GM12878 (cell line): ENCODE measurements around the gene CHAD. TPM values are rescaled to one million over a fixed set of nuclear protein-coding genes. Genes with fewer than 3 reads are reported as not detected.

Experiments
- ATAC-seq: fragments of 200-7000 bp; cut with Tn5 transposase; 3 replicates; pipeline ENCODE4 v1.9.1; 2020; ENCODE audit warnings: mild to moderate bottlenecking, moderate library complexity
- BruUV-seq: library from RNA; stranded (reverse); fragments of 400-500 nt; replicated peaks from 2 replicates; lab custom pipeline; 2021; lab: Mats Ljungman, UMichigan
- CTCF ChIA-PET: fragments of 300-600 bp; sonication (Branson Sonifier 250); formaldehyde crosslinking; extraction: SDS; loops from one replicate; lab custom pipeline; 2021; ENCODE audit warnings: inconsistent platforms; lab: Yijun Ruan, JAX
- POLR2A ChIA-PET: fragments of 350-600 bp; formaldehyde crosslinking; extraction: SDS; loops from one replicate; lab custom pipeline; 2021; ENCODE audit warnings: inconsistent platforms; lab: Charles Lee
- RAD21 ChIA-PET: fragments of 300-600 bp; sonication (Branson Sonifier 250); formaldehyde crosslinking; loops from one replicate; lab custom pipeline; 2023; ENCODE audit warnings: antibody characterized with exemption; ENCODE audit not compliant: unreplicated experiment; lab: Charles Lee
- SMC1A ChIA-PET: fragments of 300-600 bp; sonication (Branson Sonifier 250); formaldehyde crosslinking; loops from one replicate; lab custom pipeline; 2023; ENCODE audit not compliant: unreplicated experiment, uncharacterized antibody; lab: Charles Lee
- DNase-seq: peaks from one replicate; pipeline ENCODE4 v3.0.0-alpha.2; 2011; ENCODE audit warnings: low read depth, low spot score
- FAIRE-seq: peaks from 3 replicates; lab custom pipeline; 2011; peaks lifted over from hg19 to GRCh38; lab: Jason Lieb, UNC
- H2AFZ ChIP-seq: 2 replicates; pipeline ENCODE4 v1.6.0; 2011; ENCODE audit warnings: low read depth, low read length, control low read depth; ENCODE audit not compliant: control insufficient read depth
- H3K27ac ChIP-seq: 2 replicates; pipeline ENCODE4 v1.5.1; 2011; ENCODE audit warnings: control low read depth; ENCODE audit not compliant: control insufficient read depth, insufficient read depth
- H3K27me3 ChIP-seq, 2 experiments: replicated peaks in 1 of 2; 2 replicates each; pipeline versions ENCODE4 v1.6.0 to v1.6.1; 2011; ENCODE audit warnings: low read length in 1 of 2; ENCODE audit not compliant: control insufficient read depth in 2 of 2, insufficient read depth in 2 of 2
- H3K36me3 ChIP-seq, 2 experiments: 2 replicates each; pipeline ENCODE4 v1.5.1; 2011; ENCODE audit warnings: low read length in 1 of 2; ENCODE audit not compliant: control insufficient read depth in 2 of 2, insufficient read depth in 2 of 2
- H3K4me1 ChIP-seq: 2 replicates; pipeline ENCODE4 v1.6.1; 2011; ENCODE audit warnings: mild to moderate bottlenecking, low read length, moderate library complexity, mixed read lengths; ENCODE audit not compliant: control insufficient read depth, insufficient read depth
- H3K4me2 ChIP-seq: 2 replicates; pipeline ENCODE4 v1.6.0; 2011; ENCODE audit warnings: control low read depth; ENCODE audit not compliant: control insufficient read depth, insufficient read depth
- H3K4me3 ChIP-seq: fragments of 200-600 bp; sonication (generic); 2 replicates; pipeline ENCODE4 v1.5.1; 2016
- H3K79me2 ChIP-seq: 2 replicates; pipeline ENCODE4 v1.6.0; 2011; ENCODE audit warnings: low read length; ENCODE audit not compliant: control insufficient read depth, insufficient read depth
- H3K9ac ChIP-seq: 2 replicates; pipeline ENCODE4 v1.8.0; 2011; ENCODE audit warnings: low read length, control low read depth, mixed read lengths; ENCODE audit not compliant: control insufficient read depth, insufficient read depth
- H3K9me3 ChIP-seq: replicated peaks from 3 replicates; pipeline ENCODE4 v1.5.1; 2011; ENCODE audit warnings: mild to moderate bottlenecking, low read length; ENCODE audit not compliant: control insufficient read depth, insufficient read depth
- H4K20me1 ChIP-seq: 2 replicates; pipeline ENCODE4 v1.6.0; 2011; ENCODE audit not compliant: control insufficient read depth, insufficient read depth
- ASH2L ChIP-seq: fragments of 300-600, 200-600 bp; sonication (generic); IDR thresholded peaks from 2 replicates; pipeline ENCODE4 v1.6.1; 2017; ENCODE audit warnings: low read depth, mild to moderate bottlenecking, borderline replicate concordance
- CHD1 ChIP-seq: IDR thresholded peaks from 2 replicates; pipeline ENCODE4 v1.6.1; 2012; ENCODE audit warnings: low read depth, low read length, improper control_type of control experiment
- CHD4 ChIP-seq: fragments of 200-600 bp; sonication (generic); IDR thresholded peaks from 2 replicates; pipeline ENCODE4 v1.6.1; 2016; ENCODE audit warnings: mild to moderate bottlenecking
- EGR1 ChIP-seq, 2 experiments: IDR thresholded peaks; 1 replicate in 1 of 2; 2 replicates in 1 of 2; pipeline ENCODE4 v1.6.1; 2011 to 2012; ENCODE audit warnings: low read depth in 2 of 2, low read length in 2 of 2, borderline replicate concordance in 1 of 2, mild to moderate bottlenecking in 1 of 2, moderate library complexity in 1 of 2
- EZH2 ChIP-seq: IDR thresholded peaks from 2 replicates; pipeline ENCODE4 v1.6.1; 2012; ENCODE audit warnings: low read depth, mild to moderate bottlenecking, control low read depth, inconsistent platforms, low read length, borderline replicate concordance; ENCODE audit not compliant: control insufficient read depth
- MXI1 ChIP-seq: fragments of 150-350 bp; IDR thresholded peaks from 2 replicates; pipeline ENCODE4 v1.6.1; 2011; ENCODE audit warnings: low read depth, mild to moderate bottlenecking, inconsistent platforms, low read length, improper control_type of control experiment
- NFYB ChIP-seq: IDR thresholded peaks from 2 replicates; pipeline ENCODE4 v1.6.1; 2011; ENCODE audit warnings: low read depth, mild to moderate bottlenecking, low read length, improper control_type of control experiment, moderate library complexity; ENCODE audit not compliant: insufficient read depth
- SIN3A ChIP-seq: IDR thresholded peaks from 2 replicates; pipeline ENCODE4 v1.6.1; 2012; ENCODE audit warnings: low read depth, low read length, improper control_type of control experiment
- SMAD5 ChIP-seq: IDR thresholded peaks from 2 replicates; pipeline ENCODE4 v1.6.1; 2016; ENCODE audit warnings: antibody characterized with exemption, low read depth
- STAT1 ChIP-seq: fragments of 450-650 bp; conservative IDR thresholded peaks from 2 replicates; pipeline ENCODE4 v1.6.1; 2014; ENCODE audit warnings: antibody characterized with exemption, mild to moderate bottlenecking
- TCF12 ChIP-seq: IDR thresholded peaks from 2 replicates; pipeline ENCODE4 v1.6.1; 2011; ENCODE audit warnings: low read depth, mild to moderate bottlenecking, low read length
- WGBS: methylation state at CpG from one replicate; pipeline ENCODE4 v1.1.6; 2016; ENCODE audit warnings: low lambda C conversion rate; ENCODE audit not compliant: insufficient replicate concordance, insufficient coverage; ENCODE audit errors: missing lambda C conversion rate; 5-methylcytosine and 5-hydroxymethylcytosine counted together
- in situ Hi-C: fragments of 300-500 bp; cut with MboI; formaldehyde crosslinking; loops from 9 replicates; pipeline ENCODE4 v1.14.3; 2018; ENCODE audit warnings: mixed read lengths
- intact Hi-C: fragments of 100-400 bp; cut with micrococcal nuclease; formaldehyde crosslinking; loops from one replicate; pipeline ENCODE4 v1.14.2; 2022; ENCODE audit not compliant: unreplicated experiment
- polyA plus RNA-seq, 11 experiments: library from polyadenylated mRNA; depleted of rRNA in 4 of 11; unstranded in 6 of 11; stranded (reverse) in 5 of 11; fragments of >200 nt; fragmentation: Nextera tagmentation in 4 of 11; fragmentation: Illumina TruSeq in 1 of 11; extraction: Ambion mirVana in 4 of 11; extraction: Trizol in 1 of 11; gene quantifications; 1 replicate in 1 of 11; 2 replicates in 10 of 11; pipeline versions ENCODE4 v1.2.1 to v1.2.3, GENCODE V29; 2011 to 2016; ENCODE audit warnings: inconsistent platforms in 2 of 11, missing spikeins in 2 of 11, low read depth in 1 of 11
- total RNA-seq, 4 experiments: library from RNA; depleted of rRNA in 3 of 4; stranded (reverse); fragments of >200 nt in 3 of 4; fragmentation: Illumina TruSeq in 1 of 4; extraction: Trizol in 1 of 4; gene quantifications; 2 replicates each; pipeline versions ENCODE4 v1.2.1 to v1.2.3, GENCODE V29; 2013 to 2021
- TF ChIP-seq, protein P1 (sequence below): fragments of 150-350 bp; IDR thresholded peaks from 2 replicates; pipeline ENCODE4 v1.6.1; 2016; ENCODE audit warnings: low read depth, low read length
- TF ChIP-seq, protein P2 (sequence below): IDR thresholded peaks from 2 replicates; pipeline ENCODE4 v1.6.1; 2011; ENCODE audit warnings: mild to moderate bottlenecking, low read depth, low read length, moderate library complexity; ENCODE audit not compliant: insufficient replicate concordance
- TF ChIP-seq, protein P3 (sequence below): IDR thresholded peaks from 2 replicates; pipeline ENCODE4 v1.6.1; 2012; ENCODE audit warnings: low read depth, low read length, improper control_type of control experiment
- TF ChIP-seq, protein P4 (sequence below): fragments of 450-650 bp; IDR thresholded peaks from 2 replicates; pipeline ENCODE4 v1.6.1; 2017; ENCODE audit warnings: low read depth, mild to moderate bottlenecking, moderate library complexity

Gene CHAD
- total and polyA plus RNA-seq, 10 of the 15 experiments (the other 5 are each of a cell fraction or from before 2014, with no cell fraction given) = 0.06 TPM; not detected in 9

DNA sequence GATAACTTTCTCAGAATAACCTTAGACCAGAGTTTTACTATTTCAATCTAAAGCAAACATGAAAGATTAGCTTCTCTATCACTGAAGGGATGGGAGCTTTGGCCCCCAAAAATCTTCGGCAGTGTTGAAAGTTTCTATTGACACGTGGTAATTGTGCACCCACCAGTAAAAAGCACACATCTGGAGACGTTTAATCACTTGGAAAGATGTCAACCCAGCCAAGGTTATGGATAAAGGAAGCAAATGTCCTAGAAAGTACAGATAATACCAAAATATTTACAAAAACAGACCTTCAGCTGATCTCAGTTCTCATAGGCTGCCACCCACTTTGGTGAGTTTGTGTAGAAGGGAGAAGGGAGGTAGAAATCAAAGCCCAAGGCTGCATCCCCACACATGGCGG, 44.8 kb upstream of the CHAD start (continued):
- TF ChIP-seq, protein P1, sequence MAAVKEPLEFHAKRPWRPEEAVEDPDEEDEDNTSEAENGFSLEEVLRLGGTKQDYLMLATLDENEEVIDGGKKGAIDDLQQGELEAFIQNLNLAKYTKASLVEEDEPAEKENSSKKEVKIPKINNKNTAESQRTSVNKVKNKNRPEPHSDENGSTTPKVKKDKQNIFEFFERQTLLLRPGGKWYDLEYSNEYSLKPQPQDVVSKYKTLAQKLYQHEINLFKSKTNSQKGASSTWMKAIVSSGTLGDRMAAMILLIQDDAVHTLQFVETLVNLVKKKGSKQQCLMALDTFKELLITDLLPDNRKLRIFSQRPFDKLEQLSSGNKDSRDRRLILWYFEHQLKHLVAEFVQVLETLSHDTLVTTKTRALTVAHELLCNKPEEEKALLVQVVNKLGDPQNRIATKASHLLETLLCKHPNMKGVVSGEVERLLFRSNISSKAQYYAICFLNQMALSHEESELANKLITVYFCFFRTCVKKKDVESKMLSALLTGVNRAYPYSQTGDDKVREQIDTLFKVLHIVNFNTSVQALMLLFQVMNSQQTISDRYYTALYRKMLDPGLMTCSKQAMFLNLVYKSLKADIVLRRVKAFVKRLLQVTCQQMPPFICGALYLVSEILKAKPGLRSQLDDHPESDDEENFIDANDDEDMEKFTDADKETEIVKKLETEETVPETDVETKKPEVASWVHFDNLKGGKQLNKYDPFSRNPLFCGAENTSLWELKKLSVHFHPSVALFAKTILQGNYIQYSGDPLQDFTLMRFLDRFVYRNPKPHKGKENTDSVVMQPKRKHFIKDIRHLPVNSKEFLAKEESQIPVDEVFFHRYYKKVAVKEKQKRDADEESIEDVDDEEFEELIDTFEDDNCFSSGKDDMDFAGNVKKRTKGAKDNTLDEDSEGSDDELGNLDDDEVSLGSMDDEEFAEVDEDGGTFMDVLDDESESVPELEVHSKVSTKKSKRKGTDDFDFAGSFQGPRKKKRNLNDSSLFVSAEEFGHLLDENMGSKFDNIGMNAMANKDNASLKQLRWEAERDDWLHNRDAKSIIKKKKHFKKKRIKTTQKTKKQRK = no peak
- TF ChIP-seq, protein P2, sequence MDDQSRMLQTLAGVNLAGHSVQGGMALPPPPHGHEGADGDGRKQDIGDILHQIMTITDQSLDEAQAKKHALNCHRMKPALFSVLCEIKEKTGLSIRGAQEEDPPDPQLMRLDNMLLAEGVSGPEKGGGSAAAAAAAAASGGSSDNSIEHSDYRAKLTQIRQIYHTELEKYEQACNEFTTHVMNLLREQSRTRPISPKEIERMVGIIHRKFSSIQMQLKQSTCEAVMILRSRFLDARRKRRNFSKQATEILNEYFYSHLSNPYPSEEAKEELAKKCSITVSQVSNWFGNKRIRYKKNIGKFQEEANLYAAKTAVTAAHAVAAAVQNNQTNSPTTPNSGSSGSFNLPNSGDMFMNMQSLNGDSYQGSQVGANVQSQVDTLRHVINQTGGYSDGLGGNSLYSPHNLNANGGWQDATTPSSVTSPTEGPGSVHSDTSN = no peak
- TF ChIP-seq STAT1 = no peak

DNA sequence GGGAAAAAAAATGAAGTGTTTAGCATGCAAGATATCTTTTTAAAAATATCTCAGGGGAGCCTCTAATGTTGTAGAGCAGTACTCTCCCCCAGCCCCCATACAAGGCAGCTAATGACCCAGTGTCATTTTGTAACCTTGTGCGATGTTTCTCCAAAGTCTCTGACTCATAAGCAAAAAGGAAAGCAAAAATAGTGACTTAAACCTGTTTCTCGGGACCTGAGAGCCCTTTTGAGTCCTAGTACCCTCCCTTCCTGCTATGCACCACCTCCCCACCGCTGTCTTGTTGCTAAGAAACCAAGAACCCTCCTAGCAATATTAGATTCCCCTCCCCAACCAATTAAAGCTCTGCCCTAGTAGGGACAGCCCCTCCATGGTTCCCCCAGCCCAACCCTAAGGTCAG, 42.4 kb upstream of the CHAD start:
- ChIA-PET POLR2A (no interaction called here), SMC1A (interaction anchor here (0.6 to 1.4 kb wide), 3 partner anchors 28 to 32 kb away, joined by 3 to 5 read pairs (median 4); no protein-coding TSS in a partner anchor), CTCF (interaction anchor here (0.9 to 5.2 kb wide), 7 partner anchors 10 to 342 kb away, joined by 3 to 25 read pairs (median 3); partner anchors contain the start of genes RSAD1 and SPATA20), RAD21 (interaction anchor here (0.7 to 1.7 kb wide), 5 partner anchors 28 to 362 kb away, joined by 3 to 4 read pairs (median 3); no protein-coding TSS in a partner anchor)
- Histone ChIP-seq H3K79me2 (peaks cover 3% of the 10 kb centered on the region; the same call in 1 of the 2 replicates), H3K4me3 (peak overlapping the region; percentile 57), H3K9me3 (no peaks in the 10 kb centered on the region), H4K20me1 (no peaks in the 10 kb centered on the region), H2AFZ (peak overlapping the region; percentile 45), H3K9ac (peak overlapping the region; percentile 32), H3K4me2 (peak overlapping the region; percentile 79), H3K36me3 (no peaks in the 10 kb centered on the region), H3K27me3 (no peaks in the 10 kb centered on the region), H3K4me1 (peaks cover 23% of the 10 kb centered on the region), H3K27ac (peak overlapping the region; percentile 75)
- peak; percentile 98 for FAIRE-seq
- intact Hi-C loops = no loop called here
- ATAC-seq = peak; percentile 88
- peak; percentile 83 for DNase-seq
- BruUV-seq = no TSS peak
- WGBS = 3% methylated on average over 3 of the region's 3 CpGs
- in situ Hi-C loops = no loop called here
- no peak for TF ChIP-seq EGR1 (IDR thresholded peaks at IDR 0.05; ENCODE audit: borderline replicate concordance in 1 of 2, low read depth in 2 of 2, low read length in 2 of 2)
- TF ChIP-seq CHD4 = no peak
- TF ChIP-seq CHD1 = no peak
- TF ChIP-seq EZH2 = no peak
- no peak for TF ChIP-seq MXI1
- no peak for TF ChIP-seq NFYB
- no peak for TF ChIP-seq TCF12
- TF ChIP-seq SIN3A = no peak
- TF ChIP-seq ASH2L = no peak
- TF ChIP-seq, protein P3, sequence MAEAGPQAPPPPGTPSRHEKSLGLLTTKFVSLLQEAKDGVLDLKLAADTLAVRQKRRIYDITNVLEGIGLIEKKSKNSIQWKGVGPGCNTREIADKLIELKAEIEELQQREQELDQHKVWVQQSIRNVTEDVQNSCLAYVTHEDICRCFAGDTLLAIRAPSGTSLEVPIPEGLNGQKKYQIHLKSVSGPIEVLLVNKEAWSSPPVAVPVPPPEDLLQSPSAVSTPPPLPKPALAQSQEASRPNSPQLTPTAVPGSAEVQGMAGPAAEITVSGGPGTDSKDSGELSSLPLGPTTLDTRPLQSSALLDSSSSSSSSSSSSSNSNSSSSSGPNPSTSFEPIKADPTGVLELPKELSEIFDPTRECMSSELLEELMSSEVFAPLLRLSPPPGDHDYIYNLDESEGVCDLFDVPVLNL = no peak
- TF ChIP-seq, protein P4, sequence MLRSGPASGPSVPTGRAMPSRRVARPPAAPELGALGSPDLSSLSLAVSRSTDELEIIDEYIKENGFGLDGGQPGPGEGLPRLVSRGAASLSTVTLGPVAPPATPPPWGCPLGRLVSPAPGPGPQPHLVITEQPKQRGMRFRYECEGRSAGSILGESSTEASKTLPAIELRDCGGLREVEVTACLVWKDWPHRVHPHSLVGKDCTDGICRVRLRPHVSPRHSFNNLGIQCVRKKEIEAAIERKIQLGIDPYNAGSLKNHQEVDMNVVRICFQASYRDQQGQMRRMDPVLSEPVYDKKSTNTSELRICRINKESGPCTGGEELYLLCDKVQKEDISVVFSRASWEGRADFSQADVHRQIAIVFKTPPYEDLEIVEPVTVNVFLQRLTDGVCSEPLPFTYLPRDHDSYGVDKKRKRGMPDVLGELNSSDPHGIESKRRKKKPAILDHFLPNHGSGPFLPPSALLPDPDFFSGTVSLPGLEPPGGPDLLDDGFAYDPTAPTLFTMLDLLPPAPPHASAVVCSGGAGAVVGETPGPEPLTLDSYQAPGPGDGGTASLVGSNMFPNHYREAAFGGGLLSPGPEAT = peak; percentile 50; the same call in 1 of the 2 replicates
- no peak for TF ChIP-seq SMAD5
